Panc1 (cell line): Measurements from ENCODE around the gene TARM1.

Experiments used
- CTCF ChIP-seq: fragments of 450-650 bp; IDR thresholded peaks from 2 replicates; pipeline ENCODE4 v1.5.1; 2017; ENCODE audit warnings: mild to moderate bottlenecking
- TF ChIP-seq, protein P1 (sequence below), 2 experiments: IDR thresholded peaks; 2 replicates each; pipeline ENCODE4 v1.6.1; 2011 to 2012; ENCODE audit warnings: low read depth in 2 of 2, control low read depth in 1 of 2, low read length in 1 of 2, mild to moderate bottlenecking in 1 of 2, moderate library complexity in 1 of 2; ENCODE audit not compliant: insufficient read depth in 1 of 2

- TF ChIP-seq, protein P1, sequence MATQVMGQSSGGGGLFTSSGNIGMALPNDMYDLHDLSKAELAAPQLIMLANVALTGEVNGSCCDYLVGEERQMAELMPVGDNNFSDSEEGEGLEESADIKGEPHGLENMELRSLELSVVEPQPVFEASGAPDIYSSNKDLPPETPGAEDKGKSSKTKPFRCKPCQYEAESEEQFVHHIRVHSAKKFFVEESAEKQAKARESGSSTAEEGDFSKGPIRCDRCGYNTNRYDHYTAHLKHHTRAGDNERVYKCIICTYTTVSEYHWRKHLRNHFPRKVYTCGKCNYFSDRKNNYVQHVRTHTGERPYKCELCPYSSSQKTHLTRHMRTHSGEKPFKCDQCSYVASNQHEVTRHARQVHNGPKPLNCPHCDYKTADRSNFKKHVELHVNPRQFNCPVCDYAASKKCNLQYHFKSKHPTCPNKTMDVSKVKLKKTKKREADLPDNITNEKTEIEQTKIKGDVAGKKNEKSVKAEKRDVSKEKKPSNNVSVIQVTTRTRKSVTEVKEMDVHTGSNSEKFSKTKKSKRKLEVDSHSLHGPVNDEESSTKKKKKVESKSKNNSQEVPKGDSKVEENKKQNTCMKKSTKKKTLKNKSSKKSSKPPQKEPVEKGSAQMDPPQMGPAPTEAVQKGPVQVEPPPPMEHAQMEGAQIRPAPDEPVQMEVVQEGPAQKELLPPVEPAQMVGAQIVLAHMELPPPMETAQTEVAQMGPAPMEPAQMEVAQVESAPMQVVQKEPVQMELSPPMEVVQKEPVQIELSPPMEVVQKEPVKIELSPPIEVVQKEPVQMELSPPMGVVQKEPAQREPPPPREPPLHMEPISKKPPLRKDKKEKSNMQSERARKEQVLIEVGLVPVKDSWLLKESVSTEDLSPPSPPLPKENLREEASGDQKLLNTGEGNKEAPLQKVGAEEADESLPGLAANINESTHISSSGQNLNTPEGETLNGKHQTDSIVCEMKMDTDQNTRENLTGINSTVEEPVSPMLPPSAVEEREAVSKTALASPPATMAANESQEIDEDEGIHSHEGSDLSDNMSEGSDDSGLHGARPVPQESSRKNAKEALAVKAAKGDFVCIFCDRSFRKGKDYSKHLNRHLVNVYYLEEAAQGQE (IDR thresholded peaks at IDR 0.05; ENCODE audit: insufficient read depth in 1 of 2, low read depth in 2 of 2, low read length in 1 of 2), result no peak
- TF ChIP-seq CTCF, result no peak
Measured at GRCh38 chr19:54100561-54100960, 19.4 kb upstream of the TARM1 start, which contains the start of gene OSCAR.
